Transverse colon (tissue), 4 donors: ENCODE data around the gene SOS1.

ENCODE experiments used
- CTCF ChIP-seq, 5 experiments: fragments of 200-600 bp in 3 of 5; fragments of 450-650 bp in 2 of 5; sonication (generic) in 3 of 5; IDR thresholded peaks; 1 replicate in 2 of 5; 2 replicates in 3 of 5; pipeline ENCODE4 v1.5.1; 2016 to 2017; ENCODE audit warnings: antibody characterized with exemption in 5 of 5, inconsistent platforms in 3 of 5, mild to moderate bottlenecking in 2 of 5, moderate library complexity in 1 of 5
- EP300 ChIP-seq: sonication (generic); formaldehyde crosslinking; IDR thresholded peaks from one replicate; pipeline ENCODE4 v1.6.1; 2017; ENCODE audit warnings: antibody characterized with exemption, low read depth
- POLR2A ChIP-seq: fragments of 450-650 bp; IDR thresholded peaks from one replicate; pipeline ENCODE4 v1.6.1; 2016; ENCODE audit warnings: antibody characterized with exemption, mild to moderate bottlenecking, moderate library complexity
- POLR2AphosphoS5 ChIP-seq, 3 donors: sonication (generic); formaldehyde crosslinking; IDR thresholded peaks; one replicate each; pipeline ENCODE4 v1.6.1; 2016; ENCODE audit warnings: antibody characterized with exemption in 3 of 3

- TF ChIP-seq CTCF (IDR thresholded peaks at IDR 0.05) = no peak
- no peak for TF ChIP-seq POLR2A
- TF ChIP-seq EP300 = no peak
- no peak for TF ChIP-seq POLR2AphosphoS5 (IDR thresholded peaks at IDR 0.05)
Measured at GRCh38 chr2:39109537-39109936, 11.3 kb downstream of the SOS1 start.
